ENCODE data around the gene DNASE1L1. TPM values are rescaled to one million over a fixed set of nuclear protein-coding genes. Genes with fewer than 3 reads are reported as not detected.
"Not testable (repeated sequence)": the region's sequence is repeated elsewhere in the genome, so short reads cannot be mapped to it uniquely, and the experiment has no call there.

DNASE1L1 gene
- total RNA-seq, 1 donor from 2014 or later = 40.8 TPM

- not testable (repeated sequence) for H3K27ac Mint-ChIP-seq (ENCODE audit: unreplicated experiment); H3K36me3 Mint-ChIP-seq (ENCODE audit: low read depth); H3K9me3 Mint-ChIP-seq (ENCODE audit: low read depth); DNase-seq (ENCODE audit: low spot score); H3K27me3 Mint-ChIP-seq (ENCODE audit: low read depth); H3K4me3 Mint-ChIP-seq (ENCODE audit: unreplicated experiment); H3K4me1 Mint-ChIP-seq (ENCODE audit: low read depth)
Measured at GRCh38 chrX:154388649-154389048, 20.4 kb downstream of the DNASE1L1 start.

- H3K27me3 Mint-ChIP-seq (ENCODE audit: low read depth); H3K27ac Mint-ChIP-seq (ENCODE audit: unreplicated experiment); DNase-seq (ENCODE audit: low spot score); H3K36me3 Mint-ChIP-seq (ENCODE audit: low read depth); H3K4me3 Mint-ChIP-seq (ENCODE audit: unreplicated experiment); H3K9me3 Mint-ChIP-seq (ENCODE audit: low read depth): not testable (repeated sequence)
- peaks cover 14% of the 10 kb centered on the region for H3K4me1 Mint-ChIP-seq (ENCODE audit: low read depth)
Measured at GRCh38 chrX:154388094-154388493, 21.0 kb downstream of the DNASE1L1 start.

GRCh38 chrX:154384284-154384892 is 24.7 kb downstream of the DNASE1L1 start:
- H3K27ac Mint-ChIP-seq (ENCODE audit: unreplicated experiment) = no peak overlapping the region
- TF ChIP-seq CTCF (IDR thresholded peaks at IDR 0.05) = peak; percentile 58
- H3K4me1 Mint-ChIP-seq (ENCODE audit: low read depth) = peaks cover 34% of the 10 kb centered on the region
- no peaks in the 10 kb centered on the region for H3K27me3 Mint-ChIP-seq (ENCODE audit: low read depth)
- H3K4me3 Mint-ChIP-seq (ENCODE audit: unreplicated experiment) = no peak overlapping the region
- H3K9me3 Mint-ChIP-seq (ENCODE audit: low read depth) = no peaks in the 10 kb centered on the region
- no peak for DNase-seq (ENCODE audit: low spot score)
- peaks cover 2% of the 10 kb centered on the region for H3K36me3 Mint-ChIP-seq (ENCODE audit: low read depth)

- Mint-ChIP-seq H3K4me1 (ENCODE audit: low read depth) (peaks cover 34% of the 10 kb centered on the region), H3K36me3 (ENCODE audit: low read depth) (peaks cover 2% of the 10 kb centered on the region), H3K9me3 (ENCODE audit: low read depth) (no peaks in the 10 kb centered on the region), H3K27ac (ENCODE audit: unreplicated experiment) (peak overlapping the region; percentile 71), H3K27me3 (ENCODE audit: low read depth) (no peaks in the 10 kb centered on the region), H3K4me3 (ENCODE audit: unreplicated experiment) (no peak overlapping the region)
- DNase-seq (ENCODE audit: low spot score) = no peak
- no peak for TF ChIP-seq CTCF (IDR thresholded peaks at IDR 0.05)
Measured at GRCh38 chrX:154383359-154384283, 25.4 kb downstream of the DNASE1L1 start.

GRCh38 chrX:154382483-154383069 is 26.5 kb downstream of the DNASE1L1 start:
- Mint-ChIP-seq H3K4me3 (ENCODE audit: unreplicated experiment) (no peak overlapping the region), H3K27me3 (ENCODE audit: low read depth) (no peaks in the 10 kb centered on the region), H3K27ac (ENCODE audit: unreplicated experiment) (peak overlapping the region; percentile 49), H3K4me1 (ENCODE audit: low read depth) (peaks cover 34% of the 10 kb centered on the region), H3K9me3 (ENCODE audit: low read depth) (no peaks in the 10 kb centered on the region), H3K36me3 (ENCODE audit: low read depth) (peaks cover 2% of the 10 kb centered on the region)
- no peak for TF ChIP-seq CTCF (IDR thresholded peaks at IDR 0.05)
- DNase-seq (ENCODE audit: low spot score) = no peak

GRCh38 chrX:154381271-154381670 is 27.8 kb downstream of the DNASE1L1 start:
- TF ChIP-seq CTCF (IDR thresholded peaks at IDR 0.05) = no peak
- Mint-ChIP-seq H3K27me3 (ENCODE audit: low read depth) (no peaks in the 10 kb centered on the region), H3K36me3 (ENCODE audit: low read depth) (peaks cover 2% of the 10 kb centered on the region), H3K9me3 (ENCODE audit: low read depth) (no peaks in the 10 kb centered on the region), H3K4me3 (ENCODE audit: unreplicated experiment) (no peak overlapping the region), H3K27ac (ENCODE audit: unreplicated experiment) (no peak overlapping the region), H3K4me1 (ENCODE audit: low read depth) (peaks cover 45% of the 10 kb centered on the region)
- DNase-seq (ENCODE audit: low spot score) = no peak
